C4-2B (cell line): ENCODE results near the gene ADRA1B.
"Not testable (repeated sequence)": the region's sequence is repeated elsewhere in the genome, so short reads cannot be mapped to it uniquely, and the experiment has no call there.

Experiments
- H3K27ac ChIP-seq: fragments of 450-650 bp; 2 replicates; pipeline ENCODE4 v1.5.1; 2017
- ZFX ChIP-seq: fragments of 450-650 bp; IDR thresholded peaks from 2 replicates; pipeline ENCODE4 v1.6.1; 2017
- TF ChIP-seq, protein P1 (sequence below): fragments of 450-650 bp; conservative IDR thresholded peaks from 2 replicates; pipeline ENCODE4 v1.5.1; 2017; ENCODE audit warnings: mild to moderate bottlenecking

ADRA1B gene

DNA sequence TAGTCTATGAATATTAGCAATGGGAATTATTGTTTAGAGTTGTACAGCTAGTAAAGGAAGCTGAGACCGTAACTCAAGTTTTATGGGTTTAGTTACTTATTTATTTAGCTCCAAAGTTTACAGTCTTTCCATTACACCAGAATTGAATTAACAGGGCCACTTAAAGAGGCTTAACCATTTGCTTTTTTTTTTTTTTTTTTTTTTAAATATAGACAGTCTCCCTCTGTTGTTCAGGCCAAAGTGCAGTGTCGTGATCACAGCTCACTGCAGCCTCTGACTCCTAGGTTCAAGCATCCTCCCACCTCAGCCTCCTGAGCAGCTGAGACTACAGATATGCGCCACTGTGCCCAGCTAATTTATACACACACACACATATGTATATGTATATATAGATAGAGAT lies 91.2 kb downstream of the ADRA1B start:
- TF ChIP-seq, protein P1, sequence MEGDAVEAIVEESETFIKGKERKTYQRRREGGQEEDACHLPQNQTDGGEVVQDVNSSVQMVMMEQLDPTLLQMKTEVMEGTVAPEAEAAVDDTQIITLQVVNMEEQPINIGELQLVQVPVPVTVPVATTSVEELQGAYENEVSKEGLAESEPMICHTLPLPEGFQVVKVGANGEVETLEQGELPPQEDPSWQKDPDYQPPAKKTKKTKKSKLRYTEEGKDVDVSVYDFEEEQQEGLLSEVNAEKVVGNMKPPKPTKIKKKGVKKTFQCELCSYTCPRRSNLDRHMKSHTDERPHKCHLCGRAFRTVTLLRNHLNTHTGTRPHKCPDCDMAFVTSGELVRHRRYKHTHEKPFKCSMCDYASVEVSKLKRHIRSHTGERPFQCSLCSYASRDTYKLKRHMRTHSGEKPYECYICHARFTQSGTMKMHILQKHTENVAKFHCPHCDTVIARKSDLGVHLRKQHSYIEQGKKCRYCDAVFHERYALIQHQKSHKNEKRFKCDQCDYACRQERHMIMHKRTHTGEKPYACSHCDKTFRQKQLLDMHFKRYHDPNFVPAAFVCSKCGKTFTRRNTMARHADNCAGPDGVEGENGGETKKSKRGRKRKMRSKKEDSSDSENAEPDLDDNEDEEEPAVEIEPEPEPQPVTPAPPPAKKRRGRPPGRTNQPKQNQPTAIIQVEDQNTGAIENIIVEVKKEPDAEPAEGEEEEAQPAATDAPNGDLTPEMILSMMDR, result no peak
- no peak for TF ChIP-seq ZFX
- no peak overlapping the region for H3K27ac ChIP-seq

DNA sequence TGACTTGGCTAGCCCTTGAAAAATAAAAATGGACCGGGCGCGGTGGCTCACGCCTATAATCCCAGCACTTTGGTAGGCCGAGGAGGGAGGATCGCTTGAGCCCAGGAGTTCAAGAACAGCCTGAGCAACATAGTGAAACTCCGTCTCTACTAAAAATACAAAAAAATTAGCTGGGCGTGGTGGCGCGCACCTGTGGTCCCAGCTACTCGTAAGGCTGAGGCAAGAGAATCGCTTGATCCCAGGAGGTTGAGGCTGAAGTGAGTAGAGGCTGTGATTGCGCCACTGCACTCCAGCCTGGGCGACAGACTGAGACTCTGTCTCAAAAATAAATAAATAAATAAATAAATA lies 92.2 kb downstream of the ADRA1B start:
- H3K27ac ChIP-seq, result not testable (repeated sequence)

DNA sequence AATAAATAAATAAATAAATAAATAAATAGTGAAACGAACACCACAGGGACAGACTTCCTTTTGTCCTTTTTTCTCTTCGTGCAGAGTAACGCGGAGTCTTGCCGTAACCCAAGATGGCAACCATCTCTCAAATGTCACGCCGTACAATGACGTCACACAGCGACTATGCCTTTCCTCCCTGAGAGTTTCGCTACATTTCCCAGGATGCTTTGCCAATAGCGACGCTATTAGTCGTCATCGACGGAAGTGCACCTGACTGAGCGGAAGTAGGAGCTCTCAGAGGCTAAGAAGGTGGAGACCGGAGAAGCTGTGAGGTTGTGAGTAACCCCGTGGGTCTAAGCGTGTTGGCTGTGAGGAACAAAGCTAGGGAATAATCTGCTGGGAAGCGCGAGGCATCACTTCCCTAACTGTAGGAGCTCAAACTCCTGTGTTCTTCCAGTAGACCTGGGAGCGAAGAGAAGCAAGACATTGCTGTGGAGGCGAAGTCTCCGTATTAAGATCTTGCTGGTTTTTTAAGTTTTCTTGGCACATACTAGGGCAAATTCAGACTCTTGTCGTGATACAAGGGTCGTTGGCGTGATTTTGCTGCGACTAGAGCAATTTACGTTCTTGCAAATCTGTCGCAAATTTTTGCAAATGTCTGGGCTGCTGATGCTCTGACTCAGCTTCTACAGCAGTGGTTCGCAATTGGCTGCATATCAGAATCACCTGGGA lies 92.8 kb downstream of the ADRA1B start, which contains the start of gene TTC1:
Gene TTC1, plus strand, starts transcription at position 263 of the 714 bp plus-strand sequence. CDS start 1,390 bp downstream, outside the sequence.
- H3K27ac ChIP-seq, result peak within 1 kb of the TSS; percentile 75
- TF ChIP-seq ZFX, result no peak
- TF ChIP-seq, protein P1, result no peak

DNA sequence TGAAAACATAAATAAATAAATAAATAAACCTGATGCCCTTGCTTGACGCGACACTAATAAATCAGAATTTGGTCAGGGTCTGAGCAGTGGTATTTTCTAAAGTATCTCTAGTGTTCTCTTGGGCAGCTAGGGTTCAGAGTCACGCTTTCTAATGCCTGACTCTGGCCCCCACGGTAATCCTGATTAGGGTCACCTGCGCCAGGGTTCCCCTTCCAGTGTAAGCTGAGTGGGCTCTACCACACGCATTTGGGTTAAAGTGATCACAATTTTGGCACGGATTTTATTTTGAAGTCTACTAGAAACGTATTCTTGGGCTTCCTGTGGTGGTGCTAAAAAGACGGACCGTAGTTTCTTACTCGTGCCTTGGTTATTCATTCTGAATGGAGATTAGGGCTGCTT lies 93.3 kb downstream of the ADRA1B start:
- H3K27ac ChIP-seq, result peak overlapping the region; percentile 75
- no peak for TF ChIP-seq ZFX
- TF ChIP-seq, protein P1, result no peak

DNA sequence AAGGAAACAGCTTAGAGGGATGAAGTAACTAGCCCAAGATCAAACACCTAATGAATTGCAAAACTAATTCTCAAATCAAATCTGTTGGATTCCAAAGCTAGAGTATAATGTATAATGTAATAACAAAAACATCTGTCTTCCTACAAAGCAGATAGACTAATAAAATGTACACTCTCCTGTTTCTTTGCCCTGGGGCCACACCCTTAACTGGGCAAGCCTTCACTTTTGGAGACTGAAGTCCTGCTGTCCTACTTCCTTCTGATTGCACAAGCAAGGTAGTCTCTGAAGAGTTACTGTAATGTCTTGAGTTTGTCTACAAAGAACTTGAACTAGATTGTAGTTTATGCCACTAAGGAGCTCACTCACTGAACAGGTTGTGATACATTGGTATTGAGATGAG lies 95.2 kb downstream of the ADRA1B start:
- TF ChIP-seq ZFX, result no peak
- TF ChIP-seq, protein P1, result no peak
- no peak overlapping the region for H3K27ac ChIP-seq

DNA sequence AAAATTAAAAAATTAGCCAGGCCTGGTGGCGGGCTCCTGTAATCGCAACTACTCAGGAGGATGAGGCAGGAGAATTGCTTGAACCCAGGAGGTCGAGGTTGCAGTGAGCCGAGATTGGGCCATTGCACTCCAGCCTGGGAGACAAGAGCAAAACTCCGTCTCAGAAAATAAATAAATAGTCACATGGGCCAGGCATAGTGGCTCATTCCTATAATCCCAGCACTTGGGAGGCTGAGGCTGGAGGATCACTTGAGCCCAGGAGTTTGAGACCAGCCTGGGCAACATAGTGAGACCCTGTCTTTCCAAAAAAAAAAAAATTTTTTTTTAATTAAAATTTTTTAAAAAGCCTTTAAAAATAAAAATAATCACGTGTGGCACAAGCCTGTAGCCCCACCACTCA lies 97.9 kb downstream of the ADRA1B start:
- H3K27ac ChIP-seq, result not testable (repeated sequence)

DNA sequence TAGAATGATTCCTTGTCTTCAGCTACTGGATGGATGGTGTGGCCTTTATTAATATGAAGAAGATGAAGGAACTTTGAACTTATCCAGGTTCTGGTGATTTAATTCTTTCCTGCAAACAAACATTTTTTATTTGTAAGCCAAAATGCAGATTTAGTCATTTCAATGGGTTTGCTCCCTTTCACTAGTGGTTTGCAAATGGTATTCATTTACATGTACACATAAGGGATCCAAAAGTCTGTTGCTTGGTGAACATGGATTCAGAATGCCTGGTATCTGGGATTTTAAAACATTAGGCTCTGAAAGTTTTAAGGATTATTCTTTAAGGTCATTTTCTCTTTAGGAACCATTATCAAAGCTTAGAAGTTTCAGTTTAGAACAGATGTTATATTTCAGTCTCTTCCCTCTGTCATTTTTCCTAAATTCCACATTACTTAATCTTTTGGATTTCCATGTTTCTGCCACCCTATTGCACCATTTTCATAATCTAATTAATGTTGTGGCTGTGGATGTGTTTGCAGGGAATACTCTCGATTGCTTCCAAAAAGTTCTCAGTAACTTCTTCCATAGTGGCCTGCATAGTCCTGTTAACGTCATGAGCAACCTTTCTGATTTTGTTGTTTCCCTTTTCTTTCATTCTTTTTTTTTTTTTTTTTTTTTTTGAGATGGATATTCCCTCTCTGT lies 102.8 kb downstream of the ADRA1B start:
- H3K27ac ChIP-seq, result no peak overlapping the region
- TF ChIP-seq, protein P1, result no peak
- TF ChIP-seq ZFX, result no peak

DNA sequence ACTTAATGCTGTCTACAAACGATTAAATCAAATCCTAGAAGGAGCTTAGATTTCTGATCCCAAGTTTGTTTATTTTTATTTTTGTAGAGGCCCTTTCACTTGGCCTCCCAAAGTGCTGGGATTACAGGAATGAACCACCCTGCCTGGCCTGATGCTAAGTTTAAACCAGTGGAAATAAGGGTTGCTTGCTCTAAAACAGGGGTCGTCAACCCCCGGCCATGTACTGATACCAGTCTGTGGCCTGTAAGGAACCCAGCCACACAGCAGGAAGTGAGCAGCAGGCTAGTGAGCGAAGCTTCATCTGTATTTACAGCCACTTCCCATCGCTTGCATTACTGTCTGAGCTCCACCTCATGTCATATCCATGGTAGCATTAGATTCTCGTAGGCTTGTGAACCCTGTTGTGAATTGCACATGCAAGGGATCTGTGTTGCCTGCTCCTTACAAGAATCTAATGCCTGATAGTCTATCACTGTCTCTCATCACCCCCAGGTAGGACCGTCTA lies 104.0 kb downstream of the ADRA1B start:
- H3K27ac ChIP-seq, result no peak overlapping the region
- TF ChIP-seq, protein P1, result no peak
- TF ChIP-seq ZFX, result no peak
